Mesendoderm (in vitro differentiated cells): Measurements from ENCODE around the gene MAP3K4.

Source experiments
- DNase-seq: peaks from one replicate; pipeline ENCODE4 v3.0.0; 2013
- H2AK5ac ChIP-seq: 2 replicates; pipeline ENCODE4 v1.6.1; 2013; ENCODE audit warnings: low read length, inconsistent platforms
- H2BK120ac ChIP-seq: 2 replicates; pipeline ENCODE4 v1.6.1; 2013; ENCODE audit warnings: low read depth, mild to moderate bottlenecking, low read length, moderate library complexity, mixed read lengths
- H2BK15ac ChIP-seq: replicated peaks from 2 replicates; pipeline ENCODE4 v1.6.1; 2013; ENCODE audit warnings: low read depth, mild to moderate bottlenecking, moderate library complexity
- H2BK5ac ChIP-seq: 2 replicates; pipeline ENCODE4 v1.6.1; 2013; ENCODE audit warnings: low read length, inconsistent platforms
- H3K18ac ChIP-seq: 2 replicates; pipeline ENCODE4 v1.6.1; 2013; ENCODE audit warnings: mild to moderate bottlenecking, low read length, mixed read lengths
- H3K23ac ChIP-seq: one replicate; pipeline ENCODE4 v1.6.1; 2013; ENCODE audit warnings: low read length
- H3K27ac ChIP-seq: 2 replicates; pipeline ENCODE4 v1.5.1; 2013; ENCODE audit warnings: low read depth, mild to moderate bottlenecking, inconsistent platforms, low read length, moderate library complexity
- H3K27me3 ChIP-seq: 2 replicates; pipeline ENCODE4 v1.6.1; 2013; ENCODE audit warnings: low read length, control low read depth, mild to moderate bottlenecking, inconsistent platforms; ENCODE audit not compliant: insufficient read depth, poor library complexity
- H3K36me3 ChIP-seq: 2 replicates; pipeline ENCODE4 v1.6.1; 2013; ENCODE audit warnings: low read length, inconsistent platforms; ENCODE audit not compliant: control insufficient read depth, insufficient read depth
- H3K4ac ChIP-seq: one replicate; pipeline ENCODE4 v1.6.1; 2013; ENCODE audit warnings: low read depth, mild to moderate bottlenecking, low read length, moderate library complexity
- H3K4me1 ChIP-seq: 2 replicates; pipeline ENCODE4 v1.6.1; 2013; ENCODE audit warnings: low read depth, low read length, inconsistent platforms; ENCODE audit not compliant: control insufficient read depth
- H3K4me2 ChIP-seq: 2 replicates; pipeline ENCODE4 v1.6.1; 2013; ENCODE audit warnings: low read length
- H3K4me3 ChIP-seq: 2 replicates; pipeline ENCODE4 v1.5.1; 2013; ENCODE audit warnings: mild to moderate bottlenecking, low read length
- H3K56ac ChIP-seq: one replicate; pipeline ENCODE4 v1.6.1; 2013; ENCODE audit warnings: low read length
- H3K79me1 ChIP-seq: 2 replicates; pipeline ENCODE4 v1.6.1; 2013; ENCODE audit warnings: low read length, inconsistent platforms
- H3K79me2 ChIP-seq: 2 replicates; pipeline ENCODE4 v1.6.1; 2013; ENCODE audit warnings: mild to moderate bottlenecking, low read length; ENCODE audit not compliant: control insufficient read depth, insufficient read depth
- H3K9ac ChIP-seq: 2 replicates; pipeline ENCODE4 v1.6.1; 2013; ENCODE audit warnings: low read length, inconsistent platforms
- H4K5ac ChIP-seq: one replicate; pipeline ENCODE4 v1.6.1; 2013; ENCODE audit warnings: low read length
- H4K8ac ChIP-seq: one replicate; pipeline ENCODE4 v1.6.1; 2013; ENCODE audit warnings: low read depth, mild to moderate bottlenecking, control low read depth, low read length, moderate library complexity
- WGBS: extraction: QIAGEN DNeasy Blood & Tissue Kit; methylation state at CpG from one replicate; pipeline ENCODE4 v1.1.7; 2013; ENCODE audit warnings: low lambda C conversion rate, missing lambda C conversion rate; ENCODE audit not compliant: insufficient coverage; ENCODE audit errors: extremely low coverage; 5-methylcytosine and 5-hydroxymethylcytosine counted together

MAP3K4 gene

GRCh38 chr6:161105408-161105807, 113.8 kb downstream of the MAP3K4 start:
- Histone ChIP-seq H3K9ac (no peak overlapping the region), H2AK5ac (no peak overlapping the region), H3K4me1 (no peaks in the 10 kb centered on the region), H3K79me1 (no peaks in the 10 kb centered on the region), H2BK5ac (no peak overlapping the region), H3K36me3 (peaks cover 18% of the 10 kb centered on the region), H3K79me2 (no peaks in the 10 kb centered on the region), H2BK120ac (no peak overlapping the region), H3K56ac (no peak overlapping the region), H3K4me3 (no peak overlapping the region), H3K23ac (no peak overlapping the region), H3K18ac (no peak overlapping the region), H3K4ac (no peak overlapping the region), H3K4me2 (no peak overlapping the region), H3K27ac (no peak overlapping the region), H4K8ac (no peak overlapping the region), H3K27me3 (no peaks in the 10 kb centered on the region), H2BK15ac (no peak overlapping the region), H4K5ac (no peak overlapping the region)
- no CpG with 5 or more reads among the region's 2 CpGs for WGBS
- DNase-seq, result no peak

- Histone ChIP-seq H3K36me3 (peaks cover 30% of the 10 kb centered on the region), H3K4me1 (no peaks in the 10 kb centered on the region), H3K18ac (no peak overlapping the region)
These were observed 116.5 kb downstream of the MAP3K4 start for GRCh38 chr6:161107779-161108730.

GRCh38 chr6:161108916-161109315, 117.3 kb downstream of the MAP3K4 start:
- H3K18ac ChIP-seq, result no peak overlapping the region
- no peak overlapping the region for H3K23ac ChIP-seq
- no peak for DNase-seq
- no peaks in the 10 kb centered on the region for H3K4me1 ChIP-seq
- H3K36me3 ChIP-seq, result peaks cover 31% of the 10 kb centered on the region
- no peak overlapping the region for H3K4me2 ChIP-seq
- H2BK120ac ChIP-seq, result no peak overlapping the region
- no peak overlapping the region for H3K4ac ChIP-seq
- H3K56ac ChIP-seq, result no peak overlapping the region
- H2AK5ac ChIP-seq, result no peak overlapping the region
- H3K4me3 ChIP-seq, result no peak overlapping the region
- no peaks in the 10 kb centered on the region for H3K27me3 ChIP-seq
- no peak overlapping the region for H3K27ac ChIP-seq
- no peak overlapping the region for H2BK15ac ChIP-seq
- no peak overlapping the region for H3K9ac ChIP-seq
- H4K8ac ChIP-seq, result no peak overlapping the region
- no CpG with 5 or more reads among the region's 5 CpGs for WGBS
- H3K79me2 ChIP-seq, result no peaks in the 10 kb centered on the region
- no peaks in the 10 kb centered on the region for H3K79me1 ChIP-seq
- H2BK5ac ChIP-seq, result no peak overlapping the region
- H4K5ac ChIP-seq, result no peak overlapping the region

More at GRCh38 chr6:161107779-161108730, 116.5 kb downstream of the MAP3K4 start:
- no peaks in the 10 kb centered on the region for H3K79me1 ChIP-seq
- no peaks in the 10 kb centered on the region for H3K79me2 ChIP-seq
- no CpG with 5 or more reads among the region's 23 CpGs for WGBS
- no peak overlapping the region for H2AK5ac ChIP-seq
- H3K27ac ChIP-seq, result no peak overlapping the region
- no peaks in the 10 kb centered on the region for H3K27me3 ChIP-seq
- H3K4me3 ChIP-seq, result no peak overlapping the region
- H4K8ac ChIP-seq, result no peak overlapping the region
- no peak overlapping the region for H3K23ac ChIP-seq
- H3K4me2 ChIP-seq, result no peak overlapping the region
- no peak overlapping the region for H4K5ac ChIP-seq
- H2BK5ac ChIP-seq, result no peak overlapping the region
- no peak overlapping the region for H3K56ac ChIP-seq
- H2BK15ac ChIP-seq, result no peak overlapping the region
- no peak for DNase-seq
- no peak overlapping the region for H2BK120ac ChIP-seq
- H3K4ac ChIP-seq, result no peak overlapping the region
- no peak overlapping the region for H3K9ac ChIP-seq

GRCh38 chr6:161109366-161109765, 117.8 kb downstream of the MAP3K4 start:
- H2BK120ac ChIP-seq, result no peak overlapping the region
- no peak overlapping the region for H3K23ac ChIP-seq
- no peaks in the 10 kb centered on the region for H3K4me1 ChIP-seq
- H3K27me3 ChIP-seq, result no peaks in the 10 kb centered on the region
- H3K79me1 ChIP-seq, result no peaks in the 10 kb centered on the region
- no peak overlapping the region for H3K56ac ChIP-seq
- WGBS, result no CpG with 5 or more reads among the region's 4 CpGs
- H2BK15ac ChIP-seq, result no peak overlapping the region
- H3K27ac ChIP-seq, result no peak overlapping the region
- H3K4ac ChIP-seq, result no peak overlapping the region
- H2BK5ac ChIP-seq, result no peak overlapping the region
- H2AK5ac ChIP-seq, result no peak overlapping the region
- no peak for DNase-seq
- no peak overlapping the region for H3K18ac ChIP-seq
- H3K9ac ChIP-seq, result no peak overlapping the region
- no peak overlapping the region for H3K4me3 ChIP-seq
- no peak overlapping the region for H3K4me2 ChIP-seq
- H4K5ac ChIP-seq, result no peak overlapping the region
- no peaks in the 10 kb centered on the region for H3K79me2 ChIP-seq
- peaks cover 31% of the 10 kb centered on the region for H3K36me3 ChIP-seq
- no peak overlapping the region for H4K8ac ChIP-seq

GRCh38 chr6:161110028-161110779, 118.6 kb downstream of the MAP3K4 start:
- Histone ChIP-seq H3K27ac (no peak overlapping the region), H3K79me2 (no peaks in the 10 kb centered on the region), H3K79me1 (no peaks in the 10 kb centered on the region), H2BK15ac (no peak overlapping the region), H3K27me3 (no peaks in the 10 kb centered on the region), H3K56ac (no peak overlapping the region), H3K4me2 (no peak overlapping the region), H4K5ac (no peak overlapping the region), H3K4ac (no peak overlapping the region), H2AK5ac (no peak overlapping the region), H3K18ac (no peak overlapping the region), H4K8ac (no peak overlapping the region), H3K9ac (no peak overlapping the region), H3K36me3 (peaks cover 31% of the 10 kb centered on the region), H3K4me3 (no peak overlapping the region), H3K4me1 (no peaks in the 10 kb centered on the region), H3K23ac (no peak overlapping the region), H2BK120ac (no peak overlapping the region), H2BK5ac (no peak overlapping the region)
- no peak for DNase-seq
- no CpG with 5 or more reads among the region's 14 CpGs for WGBS
